CD4-positive, alpha-beta memory T cell (primary cell): ENCODE results near the gene TDRD15. TPM values are rescaled to one million over a fixed set of nuclear protein-coding genes. Genes with fewer than 3 reads are reported as not detected.
"Not testable (repeated sequence)": the region's sequence is repeated elsewhere in the genome, so short reads cannot be mapped to it uniquely, and the experiment has no call there.

Experiments
- CTCF ChIA-PET: fragments of 350-600 bp; sonication (Branson Sonifier 250); formaldehyde crosslinking; loops from one replicate; lab custom pipeline; 2021; ENCODE audit warnings: inconsistent platforms; ENCODE audit not compliant: partially characterized antibody; lab: Charles Lee
- POLR2A ChIA-PET: fragments of 350-600 bp; sonication (Branson Sonifier 250); formaldehyde crosslinking; loops from one replicate; lab custom pipeline; 2021; ENCODE audit not compliant: partially characterized antibody; lab: Charles Lee
- DNase-seq, 5 donors: peaks; one replicate each; pipeline versions ENCODE4 v3.0.0 to v3.0.0-alpha.2; 2020 to 2022; ENCODE audit warnings: mixed read lengths in 1 of 5
- H3K27ac ChIP-seq: one replicate; pipeline ENCODE4 v1.7.0; 2013; ENCODE audit warnings: low read depth, low read length
- H3K27me3 ChIP-seq: 2 replicates; pipeline ENCODE4 v1.7.0; 2013; ENCODE audit warnings: mild to moderate bottlenecking, low read length, moderate library complexity; ENCODE audit not compliant: insufficient read depth
- H3K36me3 ChIP-seq: 2 replicates; pipeline ENCODE4 v1.7.0; 2013; ENCODE audit warnings: mild to moderate bottlenecking, low read length, moderate library complexity; ENCODE audit not compliant: insufficient read depth
- H3K4me1 ChIP-seq: 2 replicates; pipeline ENCODE4 v1.7.0; 2013; ENCODE audit warnings: mild to moderate bottlenecking, low read length, moderate library complexity; ENCODE audit not compliant: insufficient read depth
- H3K4me3 ChIP-seq, 2 donors: one replicate each; pipeline ENCODE4 v1.7.0; 2013; ENCODE audit warnings: low read length in 2 of 2, mild to moderate bottlenecking in 1 of 2
- H3K9me3 ChIP-seq, 2 donors: one replicate each; pipeline ENCODE4 v1.7.0; 2013; ENCODE audit warnings: low read length in 2 of 2, control low read depth in 1 of 2; ENCODE audit not compliant: control insufficient read depth in 1 of 2
- H3K27ac Mint-ChIP-seq, 7 donors: one replicate each; pipeline ENCODE4 v1.8.0; 2020 to 2021; ENCODE audit warnings: mixed read lengths in 7 of 7, mild to moderate bottlenecking in 6 of 7, inconsistent platforms in 3 of 7, moderate library complexity in 3 of 7
- H3K27me3 Mint-ChIP-seq, 2 donors: one replicate each; pipeline ENCODE4 v1.8.0; 2020 to 2021; ENCODE audit warnings: mixed read lengths in 2 of 2
- H3K36me3 Mint-ChIP-seq, 2 donors: one replicate each; pipeline ENCODE4 v1.8.0; 2020 to 2021; ENCODE audit warnings: mixed read lengths in 2 of 2, inconsistent platforms in 1 of 2, mild to moderate bottlenecking in 1 of 2
- H3K4me1 Mint-ChIP-seq, 4 donors: one replicate each; pipeline ENCODE4 v1.8.0; 2020 to 2021; ENCODE audit warnings: mixed read lengths in 4 of 4, mild to moderate bottlenecking in 1 of 4
- H3K4me3 Mint-ChIP-seq, 8 donors: one replicate each; pipeline ENCODE4 v1.8.0; 2020 to 2021; ENCODE audit warnings: mixed read lengths in 8 of 8, mild to moderate bottlenecking in 7 of 8, moderate library complexity in 6 of 8, inconsistent platforms in 3 of 8
- H3K9me3 Mint-ChIP-seq, 8 donors: one replicate each; pipeline ENCODE4 v1.8.0; 2020 to 2021; ENCODE audit warnings: mixed read lengths in 8 of 8, mild to moderate bottlenecking in 5 of 8, inconsistent platforms in 3 of 8, moderate library complexity in 1 of 8
- intact Hi-C: fragments of 100-400 bp; cut with micrococcal nuclease; formaldehyde crosslinking; loops from one replicate; pipeline ENCODE4 v1.15.1; 2023
- polyA plus RNA-seq, 2 donors: library from polyadenylated mRNA; unstranded; fragments of 300-500 nt; fragmentation: Illumina TruSeq; gene quantifications; one replicate each; pipeline ENCODE4 v1.2.3, GENCODE V29; 2021
- total RNA-seq, 2 experiments: library from RNA; stranded (reverse); gene quantifications; one replicate each; pipeline ENCODE4 v1.2.3, GENCODE V29; 2021

TDRD15 gene
- total and polyA plus RNA-seq, 4 experiments from 2014 or later, result 0.03 to 0.06 (median 0.06) TPM; not detected in 1

DNA sequence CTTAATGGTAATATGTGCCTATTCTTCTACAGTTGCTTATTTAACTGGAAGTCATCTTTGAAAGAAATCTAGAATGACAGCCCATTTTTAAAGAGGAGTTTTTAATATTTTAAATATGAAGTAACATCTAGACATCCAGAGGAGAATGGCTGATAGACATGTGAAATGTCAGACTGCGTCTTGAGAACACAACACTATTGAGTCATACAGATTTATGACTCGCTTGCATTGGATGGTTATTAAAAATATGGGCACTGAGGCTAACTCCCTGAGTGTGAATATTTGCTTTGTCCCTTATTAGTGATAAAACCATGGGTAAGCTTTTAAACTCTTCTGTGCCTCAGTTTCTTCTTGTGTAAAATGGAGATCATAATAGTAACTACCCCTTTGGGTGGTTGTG, 22.9 kb downstream of the TDRD15 start:
- Mint-ChIP-seq H3K9me3 (peaks cover 0 to 3% (median 0%) of the 10 kb centered on the region in 8 donors), H3K4me1 (no peaks in the 10 kb centered on the region), H3K27ac (no peak overlapping the region), H3K27me3 (no peaks in the 10 kb centered on the region), H3K4me3 (no peak overlapping the region), H3K36me3 (no peaks in the 10 kb centered on the region)
- ChIA-PET CTCF (no interaction called here), POLR2A (no interaction called here)
- Histone ChIP-seq H3K4me3 (no peak overlapping the region), H3K4me1 (no peaks in the 10 kb centered on the region), H3K9me3 (no peaks in the 10 kb centered on the region), H3K27ac (no peak overlapping the region), H3K36me3 (no peaks in the 10 kb centered on the region), H3K27me3 (no peaks in the 10 kb centered on the region)
- no peak for DNase-seq
- intact Hi-C loops, result no loop called here

DNA sequence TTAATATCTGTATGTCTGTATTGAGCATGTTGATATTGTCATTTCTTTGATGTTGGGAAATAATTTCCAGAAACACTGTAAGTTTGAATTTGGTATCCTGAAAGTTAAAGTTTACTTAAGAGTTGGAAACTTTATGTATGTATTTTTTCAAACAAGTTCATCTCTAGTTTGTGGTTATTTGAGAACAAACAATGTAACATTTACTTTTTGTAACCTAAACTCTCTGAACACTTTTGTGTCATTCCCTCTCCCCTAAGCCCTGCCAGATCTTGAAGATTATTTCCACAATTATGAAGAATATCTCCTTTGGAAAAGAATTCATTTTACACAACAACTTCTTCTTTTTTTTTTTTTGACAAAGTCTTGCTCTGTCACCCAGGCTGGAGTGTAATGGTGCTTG, 24.9 kb downstream of the TDRD15 start:
- no peaks in the 10 kb centered on the region for H3K27me3 Mint-ChIP-seq
- no peaks in the 10 kb centered on the region for H3K4me1 Mint-ChIP-seq
- no peak overlapping the region for H3K4me3 ChIP-seq
- H3K27ac ChIP-seq, result no peak overlapping the region
- ChIA-PET CTCF (no interaction called here), POLR2A (no interaction called here)
- H3K27me3 ChIP-seq, result no peaks in the 10 kb centered on the region
- H3K36me3 Mint-ChIP-seq, result no peaks in the 10 kb centered on the region
- no peaks in the 10 kb centered on the region for H3K36me3 ChIP-seq
- DNase-seq, result no peak
- H3K4me1 ChIP-seq, result no peaks in the 10 kb centered on the region
- intact Hi-C loops, result no loop called here
- peaks cover 0 to 3% (median 0%) of the 10 kb centered on the region in 8 donors for H3K9me3 Mint-ChIP-seq
- no peaks in the 10 kb centered on the region for H3K9me3 ChIP-seq
- H3K4me3 Mint-ChIP-seq, result no peak overlapping the region
- H3K27ac Mint-ChIP-seq, result no peak overlapping the region

DNA sequence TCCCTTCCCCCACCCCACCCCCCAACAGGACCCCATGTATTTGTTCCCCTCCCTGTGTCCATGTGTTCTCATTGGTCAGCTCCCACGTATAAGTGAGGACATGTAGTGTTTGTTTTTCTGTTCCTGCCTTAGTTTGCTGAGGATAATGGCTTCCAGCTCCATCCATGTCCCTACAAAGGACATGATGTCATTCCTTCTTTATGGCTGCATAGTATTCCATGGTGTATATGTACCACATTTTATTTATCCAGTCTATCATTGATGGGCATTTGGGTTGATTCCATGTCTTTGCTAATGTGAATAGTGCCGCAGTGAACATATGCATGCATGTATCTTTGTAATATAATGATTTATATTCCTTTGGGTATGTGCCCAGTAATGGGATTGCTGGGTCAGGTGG, 27.5 kb downstream of the TDRD15 start:
- DNase-seq, H3K4me1 ChIP-seq, H3K36me3 Mint-ChIP-seq, H3K27me3 Mint-ChIP-seq, H3K4me3 Mint-ChIP-seq, POLR2A ChIA-PET, intact Hi-C loops, H3K4me3 ChIP-seq, H3K27ac ChIP-seq, H3K9me3 Mint-ChIP-seq, H3K27me3 ChIP-seq, H3K4me1 Mint-ChIP-seq, H3K27ac Mint-ChIP-seq, H3K9me3 ChIP-seq, H3K36me3 ChIP-seq: not testable (repeated sequence)
- CTCF ChIA-PET, result interaction anchor here (0.7 kb wide), 1 partner anchor 39 kb away, joined by 3 read pairs; no protein-coding TSS in a partner anchor

DNA sequence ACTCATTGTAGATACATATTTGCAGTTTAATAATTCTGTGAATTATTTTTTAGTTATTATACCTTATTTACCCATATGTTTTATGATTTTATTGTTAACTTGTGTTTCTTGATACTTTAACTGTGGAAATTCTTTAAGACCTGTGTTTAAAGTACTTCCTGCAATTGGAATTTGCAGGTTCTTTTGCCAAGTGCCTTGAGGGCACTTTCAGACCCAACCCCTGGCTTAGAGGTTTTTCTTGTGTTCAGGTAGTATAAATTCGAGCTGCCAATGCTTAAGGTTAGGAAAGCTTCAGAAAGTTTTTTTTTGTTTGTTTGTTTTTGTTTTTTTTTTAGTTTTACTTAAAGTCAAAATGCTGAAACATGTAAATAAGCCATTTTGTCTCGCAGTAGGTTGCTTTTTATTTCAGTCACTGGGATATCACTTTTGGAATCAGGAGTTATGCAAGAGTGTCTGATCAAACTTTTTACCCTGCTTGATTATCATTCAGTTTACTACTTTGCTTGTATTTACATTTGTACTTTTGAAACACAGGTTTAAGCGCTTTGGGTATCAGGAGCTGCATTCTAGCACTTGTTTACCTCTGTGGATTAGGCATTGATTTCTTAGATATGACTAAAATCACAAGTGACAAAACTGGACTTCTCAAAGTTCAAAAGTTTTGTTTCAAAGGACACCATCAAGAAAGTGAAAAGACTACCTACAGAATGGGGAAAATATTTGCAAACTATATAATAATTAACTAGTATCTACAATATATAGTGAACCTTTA, 31.8 kb downstream of the TDRD15 start:
- intact Hi-C loops, result no loop called here

DNA sequence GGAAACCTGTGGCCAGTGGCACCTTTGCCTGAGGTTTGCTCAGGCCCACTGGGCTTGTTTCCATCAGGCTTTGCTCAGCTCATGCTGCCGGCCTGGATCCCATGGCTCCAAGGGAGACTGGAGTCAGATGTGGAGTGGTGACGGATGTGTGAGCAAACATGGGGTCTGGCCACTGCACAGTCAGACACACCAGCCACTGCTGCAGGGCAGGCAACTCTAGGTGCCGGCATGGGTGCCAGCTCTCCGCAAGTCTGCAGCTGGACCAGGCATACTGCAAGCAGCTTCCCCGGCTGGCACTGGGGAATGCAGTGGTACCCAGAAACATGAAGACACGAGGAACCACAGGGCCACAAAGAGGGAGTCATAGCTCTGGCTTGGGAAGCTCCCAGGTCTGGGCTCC, 37.4 kb downstream of the TDRD15 start:
- no peak for DNase-seq
- H3K9me3 Mint-ChIP-seq, result peaks cover 0 to 6% (median 2%) of the 10 kb centered on the region in 8 donors
- no peak overlapping the region for H3K4me3 ChIP-seq
- H3K4me3 Mint-ChIP-seq, result no peak overlapping the region
- intact Hi-C loops, result no loop called here
- ChIA-PET POLR2A (no interaction called here), CTCF (no interaction called here)
- no peaks in the 10 kb centered on the region for H3K4me1 Mint-ChIP-seq
- H3K36me3 Mint-ChIP-seq, result no peaks in the 10 kb centered on the region
- no peaks in the 10 kb centered on the region for H3K27me3 Mint-ChIP-seq
- no peaks in the 10 kb centered on the region for H3K4me1 ChIP-seq
- H3K9me3 ChIP-seq, result no peaks in the 10 kb centered on the region
- no peaks in the 10 kb centered on the region for H3K36me3 ChIP-seq
- no peaks in the 10 kb centered on the region for H3K27me3 ChIP-seq
- H3K27ac Mint-ChIP-seq, result no peak overlapping the region
- H3K27ac ChIP-seq, result no peak overlapping the region

More for the DNA sequence above, 31.8 kb downstream of the TDRD15 start:
- no peak overlapping the region for H3K4me3 ChIP-seq
- POLR2A ChIA-PET, result no interaction called here
- no peaks in the 10 kb centered on the region for H3K9me3 ChIP-seq
- no peak overlapping the region for H3K27ac ChIP-seq
- no peaks in the 10 kb centered on the region for H3K27me3 ChIP-seq
- H3K27me3 Mint-ChIP-seq, result no peaks in the 10 kb centered on the region
- no peaks in the 10 kb centered on the region for H3K36me3 Mint-ChIP-seq
- no peak overlapping the region for H3K27ac Mint-ChIP-seq
- H3K4me1 Mint-ChIP-seq, result no peaks in the 10 kb centered on the region
- no peak overlapping the region for H3K4me3 Mint-ChIP-seq
- peaks cover 0 to 3% (median 0%) of the 10 kb centered on the region in 8 donors for H3K9me3 Mint-ChIP-seq
- CTCF ChIA-PET, result no interaction called here
- DNase-seq, result no peak
- no peaks in the 10 kb centered on the region for H3K36me3 ChIP-seq
- no peaks in the 10 kb centered on the region for H3K4me1 ChIP-seq

DNA sequence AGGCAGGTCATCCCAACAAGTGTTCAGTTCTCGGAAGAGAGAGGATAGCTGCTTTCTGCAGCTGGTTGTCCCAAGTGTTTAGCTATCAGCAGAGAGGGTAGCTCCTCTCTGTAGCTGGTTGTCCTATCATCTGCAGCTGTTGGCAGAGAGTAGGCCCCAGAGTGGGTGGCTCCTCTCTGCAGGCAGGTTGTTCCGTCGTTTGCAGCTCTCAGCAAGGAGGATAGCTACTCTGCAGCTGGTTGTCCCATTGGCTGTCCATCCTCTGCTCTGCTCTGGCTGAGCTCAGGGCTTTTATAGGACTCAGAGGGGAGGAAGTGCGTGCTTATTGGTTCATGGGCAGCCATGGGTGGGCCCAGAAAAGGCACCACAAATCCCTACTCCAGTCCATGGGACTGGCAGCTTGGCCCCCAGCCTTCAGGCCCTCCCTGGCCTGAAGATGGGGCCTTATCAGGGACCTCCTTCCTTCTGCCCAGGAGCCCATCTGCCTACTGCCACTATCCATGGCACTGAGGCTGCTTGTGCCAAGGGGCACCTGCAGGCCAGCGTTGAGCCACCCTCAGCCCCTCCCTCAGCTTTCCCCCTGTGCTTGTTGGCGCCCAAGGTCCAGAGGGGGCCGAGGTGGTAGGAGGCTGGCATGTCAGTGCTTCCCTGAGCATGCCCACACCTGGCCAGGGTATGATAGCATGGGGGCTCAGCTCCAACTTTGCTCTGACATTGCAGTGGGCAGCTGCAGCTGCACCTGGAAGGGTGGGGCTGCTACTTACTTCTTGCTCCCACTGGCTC, 38.3 kb downstream of the TDRD15 start:
- Mint-ChIP-seq H3K36me3 (no peaks in the 10 kb centered on the region), H3K27ac (no peak overlapping the region), H3K27me3 (no peaks in the 10 kb centered on the region), H3K4me3 (no peak overlapping the region), H3K4me1 (no peaks in the 10 kb centered on the region), H3K9me3 (peaks cover 0 to 6% (median 2%) of the 10 kb centered on the region in 8 donors)
- no peak for DNase-seq
- ChIA-PET POLR2A (no interaction called here), CTCF (no interaction called here)
- no peaks in the 10 kb centered on the region for H3K27me3 ChIP-seq
- no peaks in the 10 kb centered on the region for H3K9me3 ChIP-seq
- H3K4me1 ChIP-seq, result no peaks in the 10 kb centered on the region
- H3K4me3 ChIP-seq, result no peak overlapping the region
- H3K36me3 ChIP-seq, result no peaks in the 10 kb centered on the region
- intact Hi-C loops, result no loop called here
- H3K27ac ChIP-seq, result no peak overlapping the region

DNA sequence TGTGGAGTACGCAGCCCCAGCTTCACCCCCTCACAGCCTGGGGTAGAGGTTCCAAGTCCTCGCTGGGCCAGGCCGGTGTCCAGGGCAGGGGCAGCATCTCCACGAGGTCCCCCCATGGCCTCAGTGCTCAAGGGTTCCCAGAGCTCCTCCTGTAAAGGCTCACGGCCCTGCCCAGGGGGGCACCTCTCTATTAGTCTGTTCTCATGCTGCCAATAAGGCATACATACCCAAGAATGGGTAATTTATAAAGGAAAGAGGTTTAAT, 38.8 kb downstream of the TDRD15 start:
- Histone ChIP-seq H3K27me3 (no peaks in the 10 kb centered on the region), H3K4me1 (no peaks in the 10 kb centered on the region), H3K36me3 (no peaks in the 10 kb centered on the region), H3K9me3 (no peaks in the 10 kb centered on the region), H3K27ac (no peak overlapping the region), H3K4me3 (no peak overlapping the region)
- POLR2A ChIA-PET, result no interaction called here
- H3K27me3 Mint-ChIP-seq, result no peaks in the 10 kb centered on the region
- peaks cover 0 to 6% (median 2%) of the 10 kb centered on the region in 8 donors for H3K9me3 Mint-ChIP-seq
- intact Hi-C loops, result no loop called here
- no peaks in the 10 kb centered on the region for H3K4me1 Mint-ChIP-seq
- CTCF ChIA-PET, result no interaction called here
- no peaks in the 10 kb centered on the region for H3K36me3 Mint-ChIP-seq
- no peak for DNase-seq
- H3K27ac Mint-ChIP-seq, result no peak overlapping the region
- no peak overlapping the region for H3K4me3 Mint-ChIP-seq
